Measurements from ENCODE around the gene APLP1.

- TF ChIP-seq, protein P1, sequence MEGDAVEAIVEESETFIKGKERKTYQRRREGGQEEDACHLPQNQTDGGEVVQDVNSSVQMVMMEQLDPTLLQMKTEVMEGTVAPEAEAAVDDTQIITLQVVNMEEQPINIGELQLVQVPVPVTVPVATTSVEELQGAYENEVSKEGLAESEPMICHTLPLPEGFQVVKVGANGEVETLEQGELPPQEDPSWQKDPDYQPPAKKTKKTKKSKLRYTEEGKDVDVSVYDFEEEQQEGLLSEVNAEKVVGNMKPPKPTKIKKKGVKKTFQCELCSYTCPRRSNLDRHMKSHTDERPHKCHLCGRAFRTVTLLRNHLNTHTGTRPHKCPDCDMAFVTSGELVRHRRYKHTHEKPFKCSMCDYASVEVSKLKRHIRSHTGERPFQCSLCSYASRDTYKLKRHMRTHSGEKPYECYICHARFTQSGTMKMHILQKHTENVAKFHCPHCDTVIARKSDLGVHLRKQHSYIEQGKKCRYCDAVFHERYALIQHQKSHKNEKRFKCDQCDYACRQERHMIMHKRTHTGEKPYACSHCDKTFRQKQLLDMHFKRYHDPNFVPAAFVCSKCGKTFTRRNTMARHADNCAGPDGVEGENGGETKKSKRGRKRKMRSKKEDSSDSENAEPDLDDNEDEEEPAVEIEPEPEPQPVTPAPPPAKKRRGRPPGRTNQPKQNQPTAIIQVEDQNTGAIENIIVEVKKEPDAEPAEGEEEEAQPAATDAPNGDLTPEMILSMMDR (optimal IDR thresholded peaks at IDR 0.05 in 1 of 3, IDR thresholded peaks at IDR 0.05 in 1 of 3, conservative IDR thresholded peaks at IDR 0.05 in 1 of 3; ENCODE audit: extremely low read depth in 1 of 3, insufficient read depth in 2 of 3, low read length in 3 of 3) = no peak
- no peak for TF ChIP-seq EZH2 (IDR thresholded peaks at IDR 0.05; ENCODE audit: low read length)
These were observed 30.1 kb downstream of the APLP1 start for GRCh38 chr19:35898499-35898809.

Data from keratinocyte (primary cell).